ENCODE data around the gene MAMLD1.

The MAMLD1 gene

GRCh38 chrX:150358651-150359050 is 4.5 kb upstream of the MAMLD1 start:
- DNase-seq, result no peak

DNA sequence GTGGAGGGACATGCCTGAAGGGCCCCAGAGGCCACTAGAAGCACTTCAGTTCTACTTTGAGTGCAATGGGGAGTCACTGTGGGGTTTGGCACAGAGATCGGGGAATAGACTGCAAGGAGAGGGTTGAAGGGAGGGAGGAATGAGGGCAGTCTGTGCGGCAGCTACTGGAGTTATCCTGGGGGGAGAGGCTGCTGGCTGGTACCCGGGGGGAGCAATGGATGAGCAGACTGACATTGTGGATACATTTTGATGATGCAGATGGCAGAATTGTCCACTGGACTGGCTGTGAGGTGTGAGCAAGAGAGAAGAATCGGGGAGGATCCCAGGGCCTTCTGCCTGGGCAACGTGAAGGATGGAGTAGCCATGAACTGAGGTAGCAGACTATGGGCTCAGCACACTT is 2.8 kb upstream of the MAMLD1 start:
- no peak for DNase-seq

DNA sequence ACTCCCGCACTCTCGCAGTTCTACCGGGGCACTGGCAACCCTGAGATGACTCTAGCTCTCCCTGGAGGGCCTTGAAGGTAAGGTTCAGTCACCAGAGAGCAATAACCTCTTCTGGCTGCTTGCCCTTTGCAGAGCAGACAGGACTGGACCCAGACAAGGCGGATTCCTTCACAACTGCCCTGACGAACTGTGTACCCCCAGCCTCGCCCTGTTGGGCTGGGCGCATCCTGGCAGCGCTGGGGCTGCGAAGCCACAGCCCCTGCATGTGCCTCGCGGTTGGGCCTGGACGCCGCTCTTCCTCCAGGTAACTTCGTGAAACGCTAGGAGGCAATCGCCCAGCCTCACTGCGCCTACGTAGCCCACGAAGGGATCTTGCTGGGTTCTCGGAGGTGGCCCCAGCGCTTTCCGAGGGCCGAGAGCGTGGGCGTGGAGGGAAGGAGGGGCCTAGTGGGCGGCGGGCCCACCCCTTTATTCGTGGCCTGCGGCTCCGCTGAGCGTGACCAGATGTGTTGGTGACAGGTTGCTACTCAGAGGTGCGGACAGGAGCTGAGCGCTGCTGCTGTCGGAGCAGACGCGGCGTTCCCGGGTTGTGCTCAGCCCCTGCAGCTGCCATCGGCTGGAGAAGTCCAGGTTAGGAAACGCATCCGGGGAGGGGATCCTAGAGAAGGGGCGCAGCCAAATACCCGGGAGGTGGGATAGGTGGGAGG is 1.9 kb upstream of the MAMLD1 start:
- no peak for DNase-seq

GRCh38 chrX:150361777-150362351 is 1.3 kb upstream of the MAMLD1 start:
- DNase-seq, result no peak

- no peak for DNase-seq
Observed at GRCh38 chrX:150363561-150364346, 637 bp downstream of the MAMLD1 start.

- DNase-seq, result no peak
Observed at GRCh38 chrX:150364347-150365050, 1.4 kb downstream of the MAMLD1 start.

GRCh38 chrX:150365051-150365989 is 2.2 kb downstream of the MAMLD1 start:
- DNase-seq, result no peak

- DNase-seq, result no peak
Observed at GRCh38 chrX:150365990-150366911, 3.1 kb downstream of the MAMLD1 start.

- DNase-seq, result no peak
Observed at GRCh38 chrX:150366951-150367545, 3.9 kb downstream of the MAMLD1 start.

- no peak for DNase-seq
Observed at GRCh38 chrX:150370589-150371312, 7.6 kb downstream of the MAMLD1 start.

- DNase-seq, result no peak
Observed at GRCh38 chrX:150371877-150372276, 8.8 kb downstream of the MAMLD1 start.

DNA sequence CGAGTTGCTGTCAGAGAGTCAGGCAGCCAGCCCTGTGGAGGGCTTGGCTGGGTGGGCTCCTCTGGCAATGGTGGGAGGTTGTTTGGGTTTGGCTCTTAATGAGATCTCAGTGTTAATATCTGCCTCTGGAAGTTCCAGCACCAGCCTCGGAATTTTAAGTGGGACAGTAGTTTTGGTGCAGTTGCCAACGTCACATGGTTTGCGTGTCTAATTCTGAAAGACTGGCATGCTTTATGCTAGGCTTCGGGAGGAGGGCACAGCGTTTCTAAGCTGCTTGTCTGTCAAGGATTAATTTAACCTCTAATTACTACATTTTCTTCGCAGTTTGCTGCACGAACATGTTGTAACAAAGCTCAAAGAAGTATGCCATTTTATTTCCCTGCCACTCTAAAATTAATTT is 9.2 kb downstream of the MAMLD1 start:
- DNase-seq, result no peak

DNA sequence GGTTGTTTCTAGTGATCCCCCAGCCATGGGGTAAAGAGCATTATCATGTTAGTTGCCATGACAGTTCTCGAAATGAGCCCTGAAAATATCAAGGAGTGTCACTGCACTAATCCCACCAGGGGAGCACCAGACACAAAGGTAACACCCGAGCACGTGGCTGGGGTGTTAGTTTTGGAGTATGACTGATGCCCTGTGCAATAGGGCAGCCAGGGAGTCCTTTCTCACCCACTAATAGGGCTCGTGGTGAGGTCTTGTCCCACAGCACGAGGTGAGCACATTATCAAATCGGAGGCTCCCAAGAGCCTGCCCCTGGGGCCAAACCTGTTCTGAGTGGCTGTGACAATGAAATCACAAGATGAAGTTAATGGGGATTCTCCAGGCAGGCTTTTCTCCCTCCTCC is 9.6 kb downstream of the MAMLD1 start:
- DNase-seq, result no peak

GRCh38 chrX:150375243-150375770 is 12.2 kb downstream of the MAMLD1 start:
- no peak for DNase-seq

DNA sequence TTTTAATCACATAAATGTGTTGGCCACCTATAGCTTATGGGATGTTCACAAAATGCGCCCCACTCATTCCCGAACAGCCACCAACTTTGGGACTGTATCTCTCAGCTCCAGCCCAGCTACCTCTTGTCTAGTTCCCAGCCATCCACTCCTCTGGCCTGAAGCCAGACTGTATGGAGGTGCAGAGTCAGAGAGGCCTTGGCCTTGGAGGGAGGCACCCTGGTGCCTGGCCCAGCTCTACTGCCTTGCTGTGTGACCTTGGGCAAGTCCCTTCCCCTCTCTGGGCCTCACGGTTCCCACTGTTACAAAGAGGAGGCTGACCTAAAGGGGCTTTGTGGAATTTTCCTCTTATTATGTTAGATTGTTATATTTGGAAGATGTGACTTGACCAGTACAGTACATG is 13.9 kb downstream of the MAMLD1 start:
- no peak for DNase-seq

- DNase-seq, result no peak
Observed at GRCh38 chrX:150405006-150405405, 41.9 kb downstream of the MAMLD1 start.

DNA sequence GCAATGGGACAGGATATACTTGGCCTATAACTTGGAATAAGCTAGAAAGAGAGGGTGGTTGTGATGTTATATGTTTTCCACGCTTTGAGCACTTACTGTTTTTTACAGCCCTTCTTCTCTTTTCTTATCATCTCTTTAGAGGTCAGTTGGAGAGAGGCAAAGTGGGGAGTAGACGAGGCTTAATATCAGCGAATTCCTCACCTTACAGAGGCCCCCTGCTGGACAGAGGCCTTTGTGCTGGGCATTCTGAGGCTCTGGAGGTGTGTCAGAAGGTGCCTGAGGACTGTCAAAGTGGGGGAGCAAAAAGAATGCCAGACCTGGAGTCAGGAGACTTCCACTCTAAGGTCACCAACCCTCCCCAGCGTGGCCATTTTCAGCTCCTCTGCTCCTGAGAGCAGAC is 42.5 kb downstream of the MAMLD1 start:
- no peak for DNase-seq

GRCh38 chrX:150406596-150406995 is 43.5 kb downstream of the MAMLD1 start:
- no peak for DNase-seq

- DNase-seq, result no peak
Observed at GRCh38 chrX:150408007-150408406, 44.9 kb downstream of the MAMLD1 start.

DNA sequence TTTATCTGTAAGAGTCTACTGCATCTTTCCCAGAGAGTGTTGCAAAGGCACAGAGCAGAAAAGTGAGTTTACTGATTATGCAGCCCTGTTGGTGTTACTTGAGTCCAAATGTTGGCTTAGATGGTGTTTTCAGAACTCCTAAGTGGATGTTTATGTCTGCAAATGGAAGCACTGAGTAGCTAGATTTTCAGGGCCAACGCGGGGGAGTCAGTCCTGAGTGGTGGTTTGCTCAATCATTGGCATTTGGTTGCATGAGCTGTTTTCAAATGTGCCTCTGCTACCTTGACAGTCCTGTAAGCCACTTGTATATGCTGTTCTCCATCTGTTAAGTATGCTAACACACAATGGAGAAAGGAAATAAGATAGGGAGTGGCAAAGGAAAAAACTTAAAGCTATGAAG is 45.4 kb downstream of the MAMLD1 start:
- no peak for DNase-seq

Data from NCI-H2029 (cell line).